ENCODE measurements around the gene HDAC9.

The HDAC9 gene

DNA sequence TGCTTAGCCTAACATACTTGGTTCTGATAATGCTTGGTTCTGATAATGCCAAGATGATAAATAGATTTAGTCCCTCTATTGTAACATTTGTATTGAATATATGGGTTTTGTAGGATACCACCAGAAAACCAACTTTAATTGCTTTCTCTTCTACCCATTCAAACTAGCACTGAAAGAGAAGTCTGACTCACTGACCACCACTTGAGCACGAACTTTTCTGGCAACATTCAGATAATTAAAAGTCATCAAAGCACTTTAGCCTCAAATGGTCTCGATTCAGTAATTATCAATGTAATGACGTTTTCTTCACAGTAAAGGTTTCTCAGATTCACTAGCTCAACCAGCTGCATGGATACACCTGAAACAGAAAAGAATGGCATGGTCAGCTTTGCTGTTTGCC is 63.0 kb downstream of the HDAC9 start:
- no peak for DNase-seq (ENCODE audit: low spot score)

DNA sequence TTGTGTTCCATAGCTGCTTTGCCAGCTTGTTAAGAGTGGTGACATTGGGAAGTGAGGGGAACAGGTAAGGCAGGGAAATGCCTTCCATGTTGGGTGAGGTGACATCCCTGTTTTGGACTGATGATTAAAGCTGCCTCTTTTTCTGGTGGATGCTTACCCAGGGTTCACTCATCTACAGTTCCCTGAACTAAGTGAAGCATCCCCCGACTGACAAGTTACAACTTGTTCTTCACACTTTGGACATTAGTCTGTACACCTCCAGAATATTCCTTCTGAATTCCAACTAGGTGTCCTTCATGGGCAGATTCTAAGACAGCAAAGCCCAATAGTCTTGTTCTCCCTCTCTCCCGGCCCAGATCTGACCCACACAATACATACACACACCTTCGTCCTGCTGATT is 63.4 kb downstream of the HDAC9 start:
- no peak for DNase-seq (ENCODE audit: low spot score)

GRCh38 chr7:18559756-18560155 is 64.2 kb downstream of the HDAC9 start:
- DNase-seq (ENCODE audit: low spot score) = no peak

DNA sequence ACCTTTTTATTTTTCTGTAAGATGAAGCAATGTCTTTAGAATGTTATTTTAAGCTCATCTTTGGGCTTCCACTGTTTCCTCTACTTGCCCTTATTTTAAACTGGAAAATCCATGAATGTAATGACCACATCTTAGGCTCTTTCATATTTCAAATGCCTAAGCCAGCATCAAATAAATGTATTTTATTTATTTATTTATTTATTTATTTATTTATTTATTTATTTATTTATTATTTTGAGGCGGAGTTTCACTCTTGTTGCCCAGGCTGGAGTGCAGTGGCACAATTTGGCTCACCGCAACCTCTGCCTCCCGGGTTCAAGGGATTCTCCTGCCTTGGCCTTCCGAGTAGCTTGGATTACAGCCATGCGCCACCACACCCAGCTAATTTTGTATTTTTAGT is 69.2 kb downstream of the HDAC9 start:
- no peak for DNase-seq (ENCODE audit: low spot score)

DNA sequence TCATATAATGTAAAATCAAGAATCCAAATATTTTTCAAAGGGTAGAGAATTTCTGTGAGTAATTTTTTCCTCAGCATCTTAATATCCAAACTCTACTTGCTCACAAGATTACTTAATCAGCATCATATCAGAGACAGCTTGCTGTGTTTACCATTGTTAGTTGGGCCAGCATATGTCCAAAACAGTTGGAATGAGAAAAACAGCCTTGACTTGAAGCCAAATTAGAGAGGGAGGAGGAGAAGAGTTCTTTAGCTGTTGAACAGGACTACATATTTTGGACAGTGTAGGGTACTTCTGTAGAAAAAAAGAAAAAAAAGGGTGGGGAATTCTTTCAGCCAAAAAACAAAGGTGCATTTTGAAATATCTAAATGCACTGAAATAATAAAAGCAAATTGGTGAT is 69.8 kb downstream of the HDAC9 start:
- DNase-seq (ENCODE audit: low spot score) = no peak

DNA sequence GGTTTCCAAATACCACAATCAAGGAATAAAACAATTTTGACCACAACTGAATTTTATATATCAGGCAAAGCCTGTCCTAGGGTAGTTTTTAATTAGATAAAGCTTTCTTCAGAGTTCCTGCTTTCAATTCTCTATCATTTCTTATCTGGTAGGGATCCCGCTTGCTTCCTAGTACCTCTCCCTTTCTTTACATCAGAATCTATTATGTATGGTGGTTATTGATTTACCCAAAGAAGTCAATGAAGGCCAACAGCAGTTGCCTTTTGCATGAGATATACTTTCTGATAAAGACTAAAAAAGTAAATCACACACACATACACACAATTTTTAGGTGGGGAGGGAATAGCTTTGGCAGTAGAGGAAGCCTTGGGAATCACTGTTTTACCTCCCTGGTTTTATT is 70.7 kb downstream of the HDAC9 start:
- no peak for DNase-seq (ENCODE audit: low spot score)

DNA sequence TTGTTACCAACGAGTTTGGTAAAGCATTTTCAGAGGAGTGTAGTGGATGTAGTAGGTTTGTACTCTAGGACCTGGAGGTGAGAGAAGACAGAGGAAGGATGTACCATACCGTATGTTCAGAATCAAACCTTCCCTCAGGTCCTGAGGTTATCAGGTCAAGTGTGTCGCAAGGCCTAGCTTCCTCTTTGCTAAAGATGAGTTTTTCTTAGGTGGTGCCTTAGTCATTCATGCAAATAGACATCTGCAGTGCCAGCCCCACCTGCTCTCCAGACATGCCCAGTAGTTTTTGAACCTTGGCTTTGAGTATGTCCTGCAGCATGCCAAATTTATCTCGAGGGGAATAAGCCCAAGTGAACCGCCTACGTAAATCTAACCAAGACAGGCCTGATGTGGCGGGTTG is 71.3 kb downstream of the HDAC9 start:
- DNase-seq (ENCODE audit: low spot score) = no peak

GRCh38 chr7:18570441-18570840 is 74.9 kb downstream of the HDAC9 start:
- DNase-seq (ENCODE audit: low spot score) = no peak

DNA sequence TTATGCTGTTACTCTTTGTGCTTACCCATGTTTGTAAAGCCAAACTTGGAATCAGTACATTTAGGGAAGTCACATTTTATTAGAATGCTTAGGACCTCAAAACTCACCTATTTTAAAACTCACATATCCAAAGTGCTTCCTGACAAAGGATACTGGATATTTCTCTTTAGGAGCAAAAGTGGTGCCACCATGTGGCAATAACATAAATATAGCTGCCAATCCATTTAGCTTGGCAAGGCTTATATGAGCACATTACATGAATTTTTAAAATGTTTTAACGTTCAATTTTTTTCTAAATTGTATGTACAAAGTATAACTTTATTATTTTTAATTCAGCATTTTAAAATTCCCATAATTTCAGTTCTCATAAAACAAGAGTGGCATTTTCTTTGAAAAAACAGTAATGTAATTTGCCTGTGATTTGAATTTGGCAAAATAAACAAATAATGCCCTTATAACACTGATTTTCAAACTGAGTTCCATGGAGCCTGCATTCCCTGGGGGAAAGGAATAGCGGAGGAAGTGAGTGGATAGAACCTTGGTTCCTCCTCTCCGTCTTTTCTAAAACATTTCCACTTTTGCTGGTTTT is 75.4 kb downstream of the HDAC9 start:
- peak; percentile 65 for DNase-seq (ENCODE audit: low spot score)

DNA sequence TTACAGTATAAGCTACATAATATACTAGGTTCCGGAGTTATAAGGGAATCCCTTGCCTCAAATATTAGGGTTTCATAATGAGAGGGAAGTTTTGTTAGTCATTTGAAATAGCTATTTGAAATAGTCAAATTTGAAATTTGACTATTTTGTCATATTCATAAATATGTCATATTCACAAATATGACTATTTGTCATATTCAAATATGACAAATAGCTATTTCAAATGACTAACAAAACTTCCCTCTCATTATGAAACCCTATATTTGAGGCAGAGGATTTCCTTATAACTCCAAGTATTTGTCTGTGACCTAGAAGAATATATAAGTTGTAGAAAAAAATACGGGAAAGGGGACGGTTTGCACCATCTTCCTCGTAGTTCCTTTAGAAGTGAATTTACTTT is 76.6 kb downstream of the HDAC9 start:
- DNase-seq (ENCODE audit: low spot score) = no peak

GRCh38 chr7:18572885-18573284 is 77.3 kb downstream of the HDAC9 start:
- no peak for DNase-seq (ENCODE audit: low spot score)

- DNase-seq (ENCODE audit: low spot score) = no peak
Measured at GRCh38 chr7:18573410-18574234, 78.1 kb downstream of the HDAC9 start.

GRCh38 chr7:18574235-18574540 is 78.6 kb downstream of the HDAC9 start:
- DNase-seq (ENCODE audit: low spot score) = no peak

DNA sequence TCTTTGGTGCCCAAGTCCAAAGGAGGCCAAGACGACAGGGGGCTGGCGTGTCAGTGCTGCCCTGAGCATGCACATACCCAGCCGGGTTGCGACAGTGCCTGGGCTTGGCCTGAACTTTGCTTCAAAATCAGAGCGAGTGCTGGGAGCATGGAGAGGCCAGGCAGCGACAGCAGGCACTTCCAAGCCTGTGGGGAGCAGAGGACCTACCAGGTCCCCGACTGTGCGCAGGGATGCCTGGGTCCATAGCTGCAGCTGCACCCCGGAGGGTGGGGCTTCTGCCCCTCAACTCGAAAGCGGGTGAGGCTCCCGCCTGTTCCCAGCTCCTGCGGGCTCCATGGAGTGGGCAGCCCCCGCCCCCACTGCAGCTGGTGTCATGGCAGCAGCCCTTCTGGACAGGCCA is 79.1 kb downstream of the HDAC9 start:
- no peak for DNase-seq (ENCODE audit: low spot score)

DNA sequence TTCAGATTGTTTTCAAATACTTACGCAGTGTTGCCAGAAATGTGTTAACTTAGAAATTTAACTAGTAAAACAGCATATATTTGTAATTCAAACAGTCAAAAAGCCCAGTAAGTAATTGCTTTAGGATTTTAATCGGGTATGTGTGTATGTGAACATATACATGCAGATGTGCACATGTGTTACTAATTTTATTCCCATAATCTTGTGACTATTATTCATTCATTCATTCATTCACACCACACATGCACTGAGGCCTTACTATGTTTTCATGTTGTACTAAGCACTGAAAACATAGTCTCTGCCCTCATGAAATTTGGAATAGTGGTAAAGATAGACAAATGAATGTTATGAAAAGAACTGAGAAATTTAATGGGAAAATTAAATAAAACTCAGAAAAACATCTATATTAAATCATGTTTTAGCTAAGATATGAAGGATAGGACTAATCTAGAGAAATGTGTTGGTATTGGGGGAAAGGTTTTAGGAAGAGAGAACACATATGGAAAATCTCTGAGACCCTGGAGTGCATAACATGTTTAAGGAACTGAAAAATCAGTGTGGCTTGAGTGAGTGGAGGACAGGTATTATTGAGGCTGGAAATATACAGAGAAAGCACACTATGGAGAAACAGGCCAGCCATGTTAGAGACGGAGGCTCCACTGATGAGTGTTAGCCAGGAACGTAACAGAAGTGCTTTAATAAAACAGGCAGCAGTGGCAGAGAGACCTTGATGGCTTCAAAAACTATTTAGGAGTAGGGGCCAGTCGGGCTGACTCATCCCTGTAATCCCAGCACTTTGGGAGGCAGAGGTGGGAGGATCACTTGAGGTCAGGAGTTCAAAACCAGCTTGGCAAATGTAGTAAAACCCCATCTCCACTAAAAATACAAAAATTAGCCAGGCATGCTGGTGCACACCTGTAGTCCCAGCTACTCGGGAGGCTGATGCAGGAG is 80.3 kb downstream of the HDAC9 start:
- DNase-seq (ENCODE audit: low spot score) = no peak

DNA sequence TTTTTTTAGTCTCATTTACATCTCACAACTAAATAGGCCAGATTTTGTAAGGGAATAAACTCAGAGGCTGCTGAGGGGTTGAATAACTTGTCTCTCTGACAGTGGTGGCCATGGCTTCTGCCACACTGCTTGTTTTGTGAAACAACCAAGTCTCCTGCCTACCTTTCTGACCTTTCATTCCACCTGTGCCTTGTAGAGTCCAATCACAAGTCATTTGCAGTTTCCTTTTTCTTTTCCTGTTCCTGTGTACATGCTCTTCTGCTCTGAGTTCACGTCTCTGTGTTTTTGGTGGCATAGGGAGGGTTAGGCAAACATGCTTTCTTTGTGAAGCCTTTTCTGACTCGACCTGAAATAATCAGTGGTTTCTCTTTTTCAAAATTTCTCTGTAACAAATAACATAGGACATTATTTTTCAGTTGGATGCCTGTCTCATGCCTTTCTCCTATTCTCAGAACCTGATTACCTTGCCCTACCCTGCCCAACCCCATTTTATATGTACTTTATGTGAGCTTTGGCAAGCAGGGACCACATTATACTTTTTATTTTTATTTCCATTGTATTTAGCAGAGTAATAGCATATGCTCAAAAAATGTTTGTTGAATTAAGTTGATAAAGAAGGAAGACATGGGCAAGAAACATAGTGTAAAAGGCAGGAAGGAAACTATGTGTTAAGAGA is 81.7 kb downstream of the HDAC9 start:
- no peak for DNase-seq (ENCODE audit: low spot score)

DNA sequence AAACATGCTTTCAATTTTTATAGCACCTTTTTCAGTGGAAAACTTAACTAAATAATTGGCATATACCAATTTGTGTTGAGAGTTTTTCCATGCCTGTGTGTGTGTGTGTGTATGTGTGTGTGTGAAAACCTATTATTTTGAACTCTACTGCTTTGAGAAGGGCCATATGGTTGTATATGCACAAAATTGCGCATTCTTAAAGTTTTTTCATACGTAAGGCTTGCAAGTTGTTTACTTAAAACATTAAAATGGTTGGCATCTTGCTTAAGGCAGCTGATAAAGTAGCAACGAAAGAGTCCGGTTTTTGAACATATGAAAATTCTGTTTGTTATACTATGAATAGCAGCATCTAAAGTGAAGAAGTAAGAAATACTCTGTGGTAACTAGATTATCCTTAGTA is 84.1 kb downstream of the HDAC9 start:
- DNase-seq (ENCODE audit: low spot score) = no peak

GRCh38 chr7:18580950-18581349 is 85.4 kb downstream of the HDAC9 start:
- DNase-seq (ENCODE audit: low spot score) = no peak

DNA sequence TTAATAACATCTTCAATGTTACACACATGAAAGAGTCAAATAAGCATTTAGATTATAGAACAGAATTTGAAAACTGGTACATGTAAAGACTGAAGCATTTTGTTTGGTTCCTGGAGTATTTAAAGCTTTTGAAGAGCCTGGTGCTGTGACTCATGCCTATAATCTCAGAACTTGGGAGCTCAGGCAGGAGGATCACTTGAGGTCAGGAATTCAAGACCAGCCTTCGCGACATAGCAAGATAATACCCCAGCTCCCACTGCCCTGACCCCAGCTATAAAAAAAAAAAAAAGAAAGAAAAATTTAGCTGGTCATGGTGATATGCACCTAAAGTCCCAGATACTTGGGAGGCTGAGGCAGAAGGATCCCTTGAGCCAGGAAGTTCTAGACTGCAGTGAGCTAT is 87.8 kb downstream of the HDAC9 start:
- no peak for DNase-seq (ENCODE audit: low spot score)

- no peak for DNase-seq (ENCODE audit: low spot score)
Measured at GRCh38 chr7:18590241-18590640, 94.7 kb downstream of the HDAC9 start.

DNA sequence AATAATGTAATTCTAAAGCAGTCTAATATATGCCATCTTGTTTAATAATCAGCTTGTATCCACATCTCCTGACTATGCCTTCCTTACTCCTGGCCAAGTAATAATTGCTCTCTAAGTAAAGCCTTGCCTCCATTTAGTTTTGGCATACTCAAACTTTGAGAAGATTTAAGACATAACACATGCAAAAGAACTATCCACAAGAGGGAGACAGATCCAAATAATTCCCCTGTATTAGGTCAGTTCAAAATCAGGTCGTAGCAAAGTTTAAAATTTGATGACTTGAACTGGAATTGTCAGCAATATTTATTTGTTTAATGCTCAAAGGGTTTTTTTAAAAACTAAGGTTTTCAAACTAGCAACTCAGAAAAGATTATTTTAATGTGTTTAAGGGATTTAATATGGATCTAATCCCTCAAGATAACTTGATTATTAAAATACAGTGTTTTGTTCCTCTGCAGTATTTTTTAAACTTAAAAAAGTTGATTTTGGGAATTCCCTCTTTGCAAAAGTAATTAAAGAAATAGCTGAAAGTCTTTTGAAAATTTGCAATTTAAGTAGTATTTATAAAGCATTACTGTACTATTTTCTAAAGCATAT is 95.3 kb downstream of the HDAC9 start:
- peak; percentile 60 for DNase-seq (ENCODE audit: low spot score)

Data from SW480 (cell line).